Raji (cell line): Measurements from ENCODE around the gene HENMT1.
A peak's percentile ranks its signal among the peaks of the same experiment; 100 is the strongest.

ENCODE experiments used
- POLR2A ChIP-seq: IDR thresholded peaks from 2 replicates; pipeline ENCODE4 v1.6.1; 2011; ENCODE audit warnings: low read depth, low read length, control low read depth; ENCODE audit not compliant: insufficient read depth

The HENMT1 gene

DNA sequence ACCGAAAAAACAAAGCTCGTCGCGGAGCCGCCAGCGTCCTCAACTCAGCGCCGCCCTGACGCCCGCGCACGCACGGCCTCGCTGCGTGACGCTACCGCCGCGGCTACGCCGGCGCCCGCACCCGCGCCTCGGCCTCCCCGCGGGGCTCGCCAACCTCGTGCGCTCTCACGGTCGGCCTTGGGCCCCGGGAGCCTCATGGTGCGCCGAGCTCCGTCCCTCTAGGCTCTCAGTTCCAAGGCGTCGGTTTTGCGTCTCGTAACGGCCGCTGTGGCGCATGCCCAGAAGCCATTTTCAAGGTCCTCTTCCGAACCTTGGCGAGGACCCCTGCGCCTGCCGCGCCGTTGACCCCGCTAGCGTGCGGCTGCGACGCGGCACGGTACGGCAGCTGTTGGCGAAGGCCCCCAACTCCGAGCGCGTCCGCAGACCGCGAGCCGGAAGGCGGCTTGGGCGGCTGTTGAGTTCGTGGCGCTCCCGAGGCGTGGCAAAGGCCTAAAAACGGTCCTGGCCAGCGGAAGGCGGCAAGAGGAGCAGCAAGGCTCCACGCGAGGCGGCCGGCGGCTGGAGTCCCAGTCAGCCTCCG lies at the start of gene HENMT1:
TSS of gene HENMT1 (minus strand) at position 64 of the 580 bp plus-strand sequence. CDS start 1,209 bp downstream, outside the sequence.
- TF ChIP-seq POLR2A = no peak

DNA sequence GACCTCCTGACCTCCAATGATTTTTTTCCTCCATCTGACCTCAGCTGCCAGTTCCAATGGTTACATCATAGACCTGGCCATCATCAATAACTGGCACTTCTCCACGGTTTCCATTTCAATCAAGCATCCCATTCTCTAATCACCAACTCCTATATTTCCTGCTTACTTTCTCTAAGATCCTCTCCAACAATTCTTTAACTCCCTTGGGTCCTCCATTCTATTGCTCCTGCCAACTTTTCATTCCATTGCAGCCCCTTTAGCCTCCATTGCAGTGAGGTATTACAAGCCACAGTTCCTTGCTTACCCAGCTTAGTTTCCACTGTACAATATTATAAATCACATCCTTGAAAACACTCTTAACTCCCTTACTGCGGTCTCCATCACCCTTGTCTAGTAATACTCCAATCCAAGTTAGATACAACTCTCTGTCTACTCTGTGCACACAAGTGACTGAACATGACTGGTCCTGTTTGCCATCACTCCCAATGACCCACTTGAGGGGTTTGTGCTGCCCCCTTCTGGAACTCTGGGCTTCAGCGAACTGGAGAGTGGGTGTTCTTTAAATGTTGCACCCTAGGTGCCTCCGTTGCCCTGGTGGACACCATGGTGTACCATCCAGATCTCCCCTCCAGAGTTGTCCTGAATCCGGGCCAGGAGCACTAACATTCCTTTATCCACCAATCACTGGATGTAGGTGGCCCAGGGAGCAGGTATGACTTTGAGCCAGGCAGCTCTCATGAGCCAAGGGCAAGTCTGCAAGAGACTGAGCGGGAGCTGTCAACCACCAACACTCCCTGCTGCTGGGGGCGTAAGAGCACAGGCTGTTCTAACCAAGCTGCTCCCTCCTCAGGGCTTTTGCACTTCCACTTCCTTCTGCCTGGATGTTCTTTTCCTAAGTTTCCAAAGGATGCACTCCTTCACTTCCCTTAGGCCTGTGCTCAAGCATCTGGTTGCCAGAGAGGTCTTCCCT lies 48.1 kb upstream of the HENMT1 start:
- TF ChIP-seq POLR2A = no peak

DNA sequence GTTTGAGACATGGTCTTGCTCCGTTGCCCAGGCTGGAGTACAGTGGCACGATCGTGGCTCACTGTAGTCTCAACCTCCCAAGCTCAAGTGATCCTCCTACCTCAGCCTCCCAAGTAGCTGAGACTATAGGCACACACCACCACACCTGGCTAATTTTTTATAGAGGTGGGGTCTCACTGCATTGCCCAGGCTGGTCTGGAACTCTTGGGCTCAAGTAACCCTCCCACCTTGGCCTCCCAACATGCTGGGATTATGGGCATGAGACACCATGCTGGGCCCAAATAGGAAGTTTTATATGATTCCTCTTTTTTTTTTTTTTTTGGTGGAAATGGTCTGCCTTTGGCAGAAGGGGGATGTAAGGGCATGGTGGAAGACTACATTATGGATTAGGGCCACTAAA lies 45.8 kb upstream of the HENMT1 start:
- TF ChIP-seq POLR2A = no peak

DNA sequence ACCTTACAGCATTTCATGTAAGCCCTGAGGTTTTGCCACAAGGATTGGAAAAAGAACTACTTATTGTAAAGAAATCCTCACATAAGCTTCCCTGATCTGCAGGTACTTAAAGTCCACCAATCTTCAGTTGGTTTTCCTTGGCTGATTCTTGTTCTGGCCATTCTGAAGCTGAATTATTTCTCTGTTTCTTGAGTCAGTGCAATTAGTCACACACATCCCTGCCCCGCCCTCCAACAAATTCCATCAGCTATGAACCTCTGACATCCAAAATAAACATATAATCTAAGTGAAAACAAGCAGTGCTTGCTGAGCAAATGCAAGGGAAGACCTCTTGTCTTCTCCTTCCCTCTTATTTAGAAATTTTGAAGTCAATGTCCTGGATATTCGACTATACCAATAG lies 43.6 kb upstream of the HENMT1 start:
- no peak for TF ChIP-seq POLR2A

DNA sequence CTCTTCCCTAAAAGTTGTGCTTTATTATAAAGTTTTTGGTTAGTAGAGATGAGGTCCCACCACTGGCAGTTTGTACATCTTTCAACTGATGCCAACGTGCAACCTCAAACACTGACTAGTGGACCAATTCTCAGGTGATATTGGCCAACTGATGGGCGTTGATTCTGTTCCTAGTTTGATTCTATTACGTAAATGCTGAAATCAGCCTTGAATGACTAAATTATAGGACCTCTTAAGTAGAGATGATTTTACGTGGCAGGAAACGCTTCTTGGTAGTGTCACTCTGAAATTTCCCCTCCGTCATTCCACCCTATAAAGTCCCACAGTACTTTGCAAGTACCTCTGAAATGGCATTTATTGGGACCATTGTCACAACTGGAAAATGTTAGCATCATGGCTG lies 43.0 kb upstream of the HENMT1 start:
- TF ChIP-seq POLR2A = no peak

DNA sequence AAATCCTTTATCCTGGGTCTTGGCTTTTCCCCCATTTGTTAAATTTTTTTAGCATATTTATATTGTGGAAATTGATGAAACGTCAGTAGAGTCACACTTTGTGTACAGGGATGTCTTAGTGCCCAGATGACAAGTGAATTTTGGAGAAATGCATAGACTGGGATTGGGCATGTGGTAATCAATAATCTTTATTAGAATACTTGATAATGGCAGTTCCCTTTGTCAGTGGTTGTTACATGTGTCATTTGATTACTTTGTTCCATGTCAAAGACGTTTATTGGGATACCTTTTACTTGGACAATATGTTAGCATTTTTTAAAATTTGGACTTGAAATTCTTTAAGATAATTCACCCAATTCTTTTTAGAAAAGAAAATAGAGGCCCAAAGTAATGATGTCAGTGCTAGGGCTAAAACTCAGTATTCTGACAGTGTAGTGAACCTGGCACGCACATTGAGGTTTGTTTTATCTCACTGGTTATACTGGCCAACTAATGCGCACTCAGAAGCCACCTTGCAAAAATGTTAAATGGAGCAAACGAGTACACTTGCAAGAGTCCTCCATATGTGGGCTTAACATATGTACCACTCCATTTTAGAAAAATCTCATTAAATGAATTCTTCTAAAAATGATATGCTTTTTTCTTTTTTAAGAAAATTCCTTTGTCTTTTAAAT lies 40.4 kb upstream of the HENMT1 start:
- no peak for TF ChIP-seq POLR2A

DNA sequence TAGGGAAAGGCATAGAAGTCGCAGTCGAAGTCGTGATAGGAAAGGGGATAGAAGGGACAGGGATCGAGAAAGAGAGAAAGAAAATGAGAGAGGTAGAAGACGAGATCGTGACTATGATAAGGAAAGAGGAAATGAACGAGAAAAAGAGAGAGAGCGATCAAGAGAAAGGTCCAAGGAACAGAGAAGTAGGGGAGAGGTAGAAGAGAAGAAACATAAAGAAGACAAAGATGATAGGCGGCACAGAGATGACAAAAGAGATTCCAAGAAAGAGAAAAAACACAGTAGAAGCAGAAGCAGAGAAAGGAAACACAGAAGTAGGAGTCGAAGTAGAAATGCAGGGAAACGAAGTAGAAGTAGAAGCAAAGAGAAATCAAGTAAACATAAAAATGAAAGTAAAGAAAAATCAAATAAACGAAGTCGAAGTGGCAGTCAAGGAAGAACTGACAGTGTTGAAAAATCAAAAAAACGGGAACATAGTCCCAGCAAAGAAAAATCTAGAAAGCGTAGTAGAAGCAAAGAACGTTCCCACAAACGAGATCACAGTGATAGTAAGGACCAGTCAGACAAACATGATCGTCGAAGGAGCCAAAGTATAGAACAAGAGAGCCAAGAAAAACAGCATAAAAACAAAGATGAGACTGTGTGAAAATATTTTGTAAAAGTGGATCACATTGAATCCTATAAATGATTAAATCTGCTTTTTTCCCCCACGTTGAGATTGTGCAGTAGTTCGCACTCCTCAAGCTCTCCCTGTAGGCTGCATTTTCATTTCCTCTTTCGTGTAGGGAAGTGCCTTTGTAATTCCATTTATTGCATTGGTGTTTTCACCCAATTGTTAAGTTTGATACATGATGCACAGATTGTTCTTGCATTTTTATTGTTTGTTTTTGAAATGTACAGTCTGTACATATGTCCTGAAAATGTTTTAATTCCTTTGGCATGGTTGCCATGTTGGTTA lies 38.8 kb upstream of the HENMT1 start:
- TF ChIP-seq POLR2A = no peak

DNA sequence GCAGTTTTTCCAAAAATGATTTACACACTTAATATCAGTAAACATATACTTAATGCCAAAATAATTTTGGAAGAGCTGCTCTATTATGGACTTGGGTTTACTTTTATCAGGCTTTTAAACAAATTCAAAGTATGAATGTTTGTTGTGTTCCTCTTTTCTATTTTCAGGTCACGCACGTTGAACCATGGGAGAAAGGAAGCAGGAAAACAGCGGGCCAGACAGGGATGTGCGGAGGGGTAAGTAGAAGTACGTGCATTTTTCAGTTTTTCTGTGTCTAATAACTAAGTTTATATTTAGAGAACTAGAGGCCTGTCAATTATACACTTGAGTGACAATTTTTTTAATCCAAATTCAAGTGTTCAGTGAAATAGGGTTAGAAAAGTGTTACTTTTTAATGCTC lies 34.6 kb upstream of the HENMT1 start:
- no peak for TF ChIP-seq POLR2A

DNA sequence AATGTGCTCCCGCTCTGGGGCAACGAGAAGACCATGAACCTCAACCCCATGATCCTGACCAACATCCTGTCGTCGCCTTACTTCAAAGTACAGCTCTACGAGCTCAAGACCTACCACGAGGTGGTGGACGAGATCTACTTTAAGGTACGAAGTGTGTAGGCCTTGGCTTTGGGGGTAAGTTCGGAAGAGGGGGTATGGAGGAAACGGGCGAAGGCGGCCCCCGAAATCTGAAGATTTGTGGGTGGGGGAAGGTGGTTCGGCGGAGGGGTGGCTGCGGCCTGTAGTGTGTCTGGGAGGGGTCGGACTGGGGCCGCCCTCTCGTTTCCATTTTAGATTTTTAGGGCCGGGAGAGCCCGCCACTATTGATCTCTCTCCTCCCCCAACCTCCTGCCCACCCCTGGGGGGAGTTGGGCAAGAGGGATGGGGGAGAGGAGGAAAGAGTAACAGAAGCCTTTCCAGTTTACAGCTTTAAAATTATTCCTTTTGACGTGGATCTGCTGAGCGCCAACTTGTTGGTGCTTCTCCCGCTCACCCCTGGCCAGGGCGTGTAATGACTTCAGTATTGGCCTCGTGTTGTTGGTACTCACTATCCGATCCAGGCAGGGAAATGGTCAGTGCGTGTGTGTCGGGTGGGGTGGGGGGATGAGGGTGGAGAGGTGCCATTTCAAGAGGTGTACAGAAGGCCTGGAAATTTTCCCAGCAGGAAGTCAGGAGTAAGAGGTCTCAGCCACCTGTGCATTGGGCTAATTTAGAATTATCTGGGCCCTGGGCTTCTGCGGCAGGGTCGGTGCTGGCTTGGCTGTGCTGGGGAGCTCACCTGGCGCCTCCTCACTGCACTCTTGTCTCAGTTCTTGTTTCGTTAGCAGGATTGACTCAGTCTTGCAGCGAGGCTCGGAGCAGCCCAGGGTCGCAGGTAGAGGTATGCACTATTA lies 32.1 kb upstream of the HENMT1 start:
- TF ChIP-seq POLR2A = no peak

DNA sequence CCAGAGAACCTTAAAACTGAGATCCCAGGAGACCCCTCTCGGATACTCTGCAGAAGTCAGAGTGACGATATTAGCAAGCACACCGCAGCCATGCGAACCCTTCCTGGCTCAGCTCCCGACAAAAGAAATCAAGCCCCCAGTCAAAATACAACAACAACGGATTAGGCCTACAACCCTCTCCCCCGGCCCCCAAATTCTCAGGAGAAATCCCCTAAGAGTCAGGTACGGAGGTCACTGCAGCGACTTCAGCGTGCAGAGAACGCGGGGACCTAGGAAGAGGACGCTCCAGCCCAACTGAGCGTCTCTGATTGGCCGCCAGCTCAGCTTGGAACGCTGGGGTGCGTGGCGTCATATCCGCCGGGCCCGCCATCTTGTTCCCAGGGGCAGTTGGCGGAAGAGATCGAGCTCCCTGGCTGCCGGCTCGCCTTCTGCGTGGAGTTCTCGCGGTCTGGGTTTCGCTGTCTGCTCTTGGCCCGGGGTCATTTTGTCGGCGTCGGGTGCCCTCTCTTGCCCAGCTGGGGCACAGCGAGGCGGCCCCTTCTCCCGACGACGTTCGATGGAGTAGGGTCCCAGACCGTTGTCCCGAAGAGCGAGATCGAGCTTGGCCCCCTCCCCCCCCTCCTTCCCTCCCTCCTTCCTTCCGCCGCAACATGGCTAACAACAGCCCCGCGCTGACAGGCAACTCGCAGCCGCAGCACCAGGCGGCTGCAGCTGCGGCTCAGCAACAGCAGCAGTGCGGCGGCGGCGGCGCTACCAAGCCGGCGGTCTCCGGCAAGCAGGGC lies 31.2 kb upstream of the HENMT1 start, which contains the start of gene PRPF38B:
TSS of gene PRPF38B (plus strand) at position 369 of the 782 bp plus-strand sequence. CDS start at position 651, 282 bp downstream.
- TF ChIP-seq POLR2A = peak; percentile 96

DNA sequence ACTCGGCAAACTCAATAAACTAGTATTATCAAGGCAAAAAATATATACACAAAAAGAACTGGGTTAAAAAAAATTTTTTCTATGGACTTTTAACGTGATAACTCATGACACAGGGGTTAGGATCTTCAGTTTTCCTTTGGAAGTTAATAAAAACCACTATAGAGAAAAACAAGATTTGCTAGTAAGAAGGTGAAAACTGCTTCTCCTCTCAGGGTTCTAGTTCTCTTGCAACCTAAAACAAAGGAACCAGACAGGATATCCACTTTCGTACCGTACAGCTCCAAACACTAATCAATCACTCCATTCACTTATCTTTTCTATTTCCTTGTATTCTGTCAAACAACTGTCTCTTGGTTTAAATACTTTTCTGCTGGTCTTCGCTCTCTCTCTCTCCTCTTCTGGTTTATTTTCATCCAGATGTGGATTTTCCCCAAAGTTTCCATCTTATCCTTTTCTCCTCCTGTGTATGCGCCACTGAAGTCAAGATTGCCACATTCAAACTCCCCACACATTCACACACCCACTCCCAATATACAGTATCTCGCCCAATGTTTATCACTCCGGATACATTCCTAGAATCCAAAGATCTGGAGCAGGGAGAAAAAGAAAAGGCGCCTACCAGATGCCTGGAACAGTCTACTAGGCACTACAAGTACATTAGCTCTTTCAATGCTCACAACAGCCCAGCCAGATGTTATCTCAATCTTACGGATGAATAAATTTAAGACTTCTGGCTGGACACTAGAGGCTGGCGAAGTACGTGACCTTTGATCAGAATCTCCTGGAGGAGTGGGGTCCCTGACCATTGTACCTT lies 30.4 kb upstream of the HENMT1 start:
- TF ChIP-seq POLR2A = no peak
